Osteocyte (in vitro differentiated cells): ENCODE measurements around the gene SECISBP2. TPM values are rescaled to one million over a fixed set of nuclear protein-coding genes. Genes with fewer than 3 reads are reported as not detected.
"Not testable (repeated sequence)": the region's sequence is repeated elsewhere in the genome, so short reads cannot be mapped to it uniquely, and the experiment has no call there.

Experiments used
- DNase-seq: peaks from one replicate; pipeline ENCODE4 v3.0.0; 2021; ENCODE audit warnings: mixed read lengths; ENCODE audit not compliant: unreplicated experiment; ENCODE audit errors: extremely low spot score
- H3K27ac Mint-ChIP-seq: one replicate; pipeline ENCODE4 v1.8.0; 2021; ENCODE audit warnings: mild to moderate bottlenecking, mixed read lengths; ENCODE audit not compliant: unreplicated experiment
- H3K27me3 Mint-ChIP-seq: one replicate; pipeline ENCODE4 v1.8.0; 2021; ENCODE audit warnings: mixed read lengths; ENCODE audit not compliant: unreplicated experiment
- H3K36me3 Mint-ChIP-seq: one replicate; pipeline ENCODE4 v1.8.0; 2021; ENCODE audit warnings: mixed read lengths; ENCODE audit not compliant: unreplicated experiment
- H3K4me1 Mint-ChIP-seq: one replicate; pipeline ENCODE4 v1.8.0; 2021; ENCODE audit warnings: mixed read lengths; ENCODE audit not compliant: unreplicated experiment
- H3K4me3 Mint-ChIP-seq: one replicate; pipeline ENCODE4 v1.8.0; 2021; ENCODE audit warnings: mild to moderate bottlenecking, moderate library complexity, mixed read lengths; ENCODE audit not compliant: unreplicated experiment
- H3K9me3 Mint-ChIP-seq: one replicate; pipeline ENCODE4 v1.8.0; 2021; ENCODE audit warnings: mixed read lengths; ENCODE audit not compliant: unreplicated experiment
- CTCF ChIP-seq: fragments of 200-600 bp; sonication (generic); IDR thresholded peaks from 2 replicates; pipeline ENCODE4 v1.5.0; 2021; ENCODE audit warnings: antibody characterized with exemption, mild to moderate bottlenecking, moderate library complexity
- total RNA-seq: library from RNA; stranded (reverse); gene quantifications from 2 replicates; pipeline ENCODE4 v1.2.1, GENCODE V29; 2021

Gene SECISBP2
- total RNA-seq, 1 donor from 2014 or later, result 31.5 TPM

- no peaks in the 10 kb centered on the region for H3K9me3 Mint-ChIP-seq
- no peak overlapping the region for H3K27ac Mint-ChIP-seq
- H3K27me3 Mint-ChIP-seq, result no peaks in the 10 kb centered on the region
Measured at GRCh38 chr9:89284076-89284475, 34.2 kb upstream of the SECISBP2 start.

DNA sequence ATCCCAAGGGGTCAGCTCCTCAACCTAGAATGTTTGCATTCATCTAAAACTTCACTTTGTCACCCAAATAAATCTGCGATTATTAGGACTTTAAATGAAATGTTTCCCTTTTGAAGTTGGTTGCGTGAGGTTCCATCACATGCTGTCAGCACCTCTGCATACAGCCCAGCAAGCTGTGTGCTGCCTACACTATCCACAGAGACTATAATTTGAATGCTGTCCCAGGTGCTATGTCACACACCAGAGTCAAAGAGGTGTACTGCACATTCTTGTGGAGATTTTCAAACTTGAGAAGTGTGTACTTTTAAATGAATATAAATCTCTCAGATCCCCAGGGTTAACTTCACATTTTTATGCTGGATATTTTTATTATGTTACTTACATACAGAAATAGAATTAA lies 26.6 kb upstream of the SECISBP2 start:
- Mint-ChIP-seq H3K4me1 (no peaks in the 10 kb centered on the region), H3K4me3 (no peak overlapping the region), H3K27ac (no peak overlapping the region), H3K36me3 (no peaks in the 10 kb centered on the region), H3K9me3 (no peaks in the 10 kb centered on the region), H3K27me3 (no peaks in the 10 kb centered on the region)
- no peak for TF ChIP-seq CTCF
- no peak for DNase-seq

More at GRCh38 chr9:89284076-89284475, 34.2 kb upstream of the SECISBP2 start:
- Mint-ChIP-seq H3K36me3 (no peaks in the 10 kb centered on the region), H3K4me3 (no peak overlapping the region), H3K4me1 (no peaks in the 10 kb centered on the region)
- no peak for DNase-seq
- no peak for TF ChIP-seq CTCF

DNA sequence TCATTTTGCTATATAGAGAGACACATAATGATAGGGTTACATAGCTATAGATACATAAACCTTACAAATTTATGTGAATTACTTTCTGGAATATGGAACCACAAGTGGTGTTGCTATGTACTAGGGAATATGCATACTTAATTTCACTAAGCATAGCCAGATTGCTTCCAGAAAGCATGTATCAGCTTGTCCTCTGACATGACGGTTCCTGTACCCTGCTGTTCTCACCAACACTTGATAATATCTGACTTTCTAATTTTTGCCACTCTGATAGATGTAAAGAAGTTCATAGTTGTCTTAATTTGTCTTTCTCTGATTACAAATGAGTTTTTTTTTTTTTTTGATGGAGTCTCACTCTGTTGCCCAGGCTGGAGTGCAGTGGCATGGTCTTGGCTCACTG lies 25.3 kb upstream of the SECISBP2 start:
- Mint-ChIP-seq H3K36me3 (no peaks in the 10 kb centered on the region), H3K27me3 (no peaks in the 10 kb centered on the region), H3K4me3 (no peak overlapping the region), H3K27ac (no peak overlapping the region), H3K9me3 (no peaks in the 10 kb centered on the region), H3K4me1 (no peaks in the 10 kb centered on the region)
- DNase-seq, result no peak
- no peak for TF ChIP-seq CTCF

- no peak for TF ChIP-seq CTCF
- Mint-ChIP-seq H3K36me3 (no peaks in the 10 kb centered on the region), H3K4me1 (no peaks in the 10 kb centered on the region), H3K27ac (no peak overlapping the region), H3K9me3 (no peaks in the 10 kb centered on the region), H3K27me3 (no peaks in the 10 kb centered on the region), H3K4me3 (no peak overlapping the region)
- no peak for DNase-seq
Measured at GRCh38 chr9:89295400-89295799, 22.9 kb upstream of the SECISBP2 start.

GRCh38 chr9:89301996-89302395 lies 16.3 kb upstream of the SECISBP2 start:
- H3K27ac Mint-ChIP-seq, H3K27me3 Mint-ChIP-seq, H3K36me3 Mint-ChIP-seq, DNase-seq, H3K9me3 Mint-ChIP-seq, H3K4me1 Mint-ChIP-seq, H3K4me3 Mint-ChIP-seq: not testable (repeated sequence)
